OCI-LY1 (cell line): Measurements from ENCODE around the gene MSRB3.

ENCODE experiments used
- CTCF ChIP-seq: fragments of 200-600 bp; sonication (generic), shearing (Covaris generic); IDR thresholded peaks from 2 replicates; pipeline ENCODE4 v1.5.1; 2017; ENCODE audit warnings: mild to moderate bottlenecking, antibody characterized with exemption, low read length, moderate library complexity, mixed read lengths
- EZH2 ChIP-seq: fragments of 200-600 bp; sonication (generic), shearing (Covaris generic); IDR thresholded peaks from 2 replicates; pipeline ENCODE4 v1.8.0; 2017; ENCODE audit warnings: borderline replicate concordance, mixed run types, mild to moderate bottlenecking, antibody characterized with exemption, low read length, moderate library complexity, mixed read lengths

- TF ChIP-seq CTCF (no peak), EZH2 (no peak)
Observed at GRCh38 chr12:65323070-65323469, 44.6 kb downstream of the MSRB3 start.
